ENCODE data around the gene TMEM255B.

The TMEM255B gene

GRCh38 chr13:113859311-113860050, 100.5 kb downstream of the TMEM255B start:
- no peak for DNase-seq (ENCODE audit: low read depth, low spot score)

GRCh38 chr13:113860051-113860664, 101.1 kb downstream of the TMEM255B start:
- DNase-seq (ENCODE audit: low read depth, low spot score) = no peak

- no peak for DNase-seq (ENCODE audit: low read depth, low spot score)
Observed at GRCh38 chr13:113860665-113861432, 101.8 kb downstream of the TMEM255B start.

GRCh38 chr13:113861433-113862030, 102.5 kb downstream of the TMEM255B start:
- DNase-seq (ENCODE audit: low read depth, low spot score) = no peak

GRCh38 chr13:113862191-113862930, 103.3 kb downstream of the TMEM255B start:
- no peak for DNase-seq (ENCODE audit: low read depth, low spot score)

GRCh38 chr13:113862931-113863523, 104.0 kb downstream of the TMEM255B start:
- no peak for DNase-seq (ENCODE audit: low read depth, low spot score)

GRCh38 chr13:113863524-113864272, 104.7 kb downstream of the TMEM255B start, which contains the start of gene GAS6:
TSS of gene GAS6 (minus strand) at chr13:113864076. CDS start at chr13:113863920, 156 bp downstream.
- DNase-seq (ENCODE audit: low read depth, low spot score) = no peak

- DNase-seq (ENCODE audit: low read depth, low spot score) = no peak
Observed at GRCh38 chr13:113864273-113864890, 105.4 kb downstream of the TMEM255B start.

- no peak for DNase-seq (ENCODE audit: low read depth, low spot score)
Observed at GRCh38 chr13:113865427-113865826, 106.4 kb downstream of the TMEM255B start.
